Measurements from ENCODE around the gene ITGA1. TPM values are rescaled to one million over a fixed set of nuclear protein-coding genes. Genes with fewer than 3 reads are reported as not detected.

Gene ITGA1
- total RNA-seq, 5 donors from 2014 or later (not counting 1 experiment from before 2014, with no cell fraction given): 2.9 to 13.0 (median 6.8) TPM

GRCh38 chr5:52822437-52822836, 34.7 kb downstream of the ITGA1 start:
- H3K4me1 Mint-ChIP-seq: peaks cover 0 to 6% (median 5%) of the 10 kb centered on the region in 3 donors
- 100% methylated on average over 2 of the region's 6 CpGs for WGBS (ENCODE audit: insufficient coverage)
- H3K9me3 Mint-ChIP-seq: peaks cover 0 to under 1% (median 0%) of the 10 kb centered on the region in 3 donors
- H3K27ac Mint-ChIP-seq: no peak overlapping the region
- DNase-seq: no peak
- ATAC-seq (replicated peaks in 1 of 4): no peak
- H3K27me3 Mint-ChIP-seq: no peaks in the 10 kb centered on the region
- Histone ChIP-seq H3K4me1 (ENCODE audit: control insufficient read depth in 1 of 2, extremely low read depth in 1 of 2, insufficient read depth in 2 of 2, low read length in 2 of 2) (no peaks in the 10 kb centered on the region), H3K4me3 (ENCODE audit: control insufficient read depth in 1 of 2, extremely low read depth in 1 of 2, low read length in 1 of 2) (no peak overlapping the region), H3K27ac (ENCODE audit: low read length) (no peak overlapping the region), H3K27me3 (replicated peaks in 1 of 2; ENCODE audit: control insufficient read depth in 2 of 2, extremely low read depth in 1 of 2, insufficient read depth in 2 of 2, low read length in 1 of 2) (no peaks in the 10 kb centered on the region), H3K9me3 (no peaks in the 10 kb centered on the region), H3K36me3 (ENCODE audit: control insufficient read depth in 2 of 2, extremely low read depth in 1 of 2, insufficient read depth in 1 of 2, low read length in 1 of 2) (no peaks in the 10 kb centered on the region)
- POLR2A ChIA-PET: interaction anchor here in 1 of 2 donors (1.2 kb wide), 1 partner anchor 23 kb away, joined by 5 read pairs; no protein-coding TSS in a partner anchor
- no peak overlapping the region for H3K4me3 Mint-ChIP-seq
- H3K36me3 Mint-ChIP-seq: peaks cover 4% of the 10 kb centered on the region
- CTCF ChIA-PET: no interaction called here

- no peaks in the 10 kb centered on the region for H3K27me3 Mint-ChIP-seq
- no CpG with 5 or more reads among the region's 1 CpG for WGBS (ENCODE audit: insufficient coverage)
- no peaks in the 10 kb centered on the region for H3K27me3 ChIP-seq (replicated peaks in 1 of 2; ENCODE audit: control insufficient read depth in 2 of 2, extremely low read depth in 1 of 2, insufficient read depth in 2 of 2, low read length in 1 of 2)
- POLR2A ChIA-PET: interaction anchor here in 1 of 2 donors (0.5 kb wide), 1 partner anchor 32 kb away, joined by 3 read pairs; no protein-coding TSS in a partner anchor
- ATAC-seq (replicated peaks in 1 of 4): no peak
- CTCF ChIA-PET: no interaction called here
- H3K4me3 Mint-ChIP-seq: no peak overlapping the region
- no peak for DNase-seq
- no peaks in the 10 kb centered on the region for H3K4me1 ChIP-seq (ENCODE audit: control insufficient read depth in 1 of 2, extremely low read depth in 1 of 2, insufficient read depth in 2 of 2, low read length in 2 of 2)
- H3K9me3 ChIP-seq: no peaks in the 10 kb centered on the region
- H3K36me3 Mint-ChIP-seq: peaks cover 4% of the 10 kb centered on the region
- peaks cover 0 to 6% (median 5%) of the 10 kb centered on the region in 3 donors for H3K4me1 Mint-ChIP-seq
- peaks cover 0 to 3% (median 0%) of the 10 kb centered on the region in 3 donors for H3K9me3 Mint-ChIP-seq
- no peak overlapping the region for H3K27ac ChIP-seq (ENCODE audit: low read length)
- H3K27ac Mint-ChIP-seq: no peak overlapping the region
- H3K4me3 ChIP-seq (ENCODE audit: control insufficient read depth in 1 of 2, extremely low read depth in 1 of 2, low read length in 1 of 2): no peak overlapping the region
- no peaks in the 10 kb centered on the region for H3K36me3 ChIP-seq (ENCODE audit: control insufficient read depth in 2 of 2, extremely low read depth in 1 of 2, insufficient read depth in 1 of 2, low read length in 1 of 2)
Measured at GRCh38 chr5:52824827-52825226, 37.1 kb downstream of the ITGA1 start.

- Histone ChIP-seq H3K9me3 (no peaks in the 10 kb centered on the region), H3K36me3 (ENCODE audit: control insufficient read depth in 2 of 2, extremely low read depth in 1 of 2, insufficient read depth in 1 of 2, low read length in 1 of 2) (no peaks in the 10 kb centered on the region), H3K4me3 (ENCODE audit: control insufficient read depth in 1 of 2, extremely low read depth in 1 of 2, low read length in 1 of 2) (no peak overlapping the region), H3K27ac (ENCODE audit: low read length) (no peak overlapping the region), H3K4me1 (ENCODE audit: control insufficient read depth in 1 of 2, extremely low read depth in 1 of 2, insufficient read depth in 2 of 2, low read length in 2 of 2) (no peaks in the 10 kb centered on the region), H3K27me3 (replicated peaks in 1 of 2; ENCODE audit: control insufficient read depth in 2 of 2, extremely low read depth in 1 of 2, insufficient read depth in 2 of 2, low read length in 1 of 2) (no peaks in the 10 kb centered on the region)
- Mint-ChIP-seq H3K36me3 (peaks cover 4% of the 10 kb centered on the region), H3K4me1 (peaks cover 0 to 6% (median 5%) of the 10 kb centered on the region in 3 donors), H3K4me3 (no peak overlapping the region), H3K27ac (no peak overlapping the region), H3K9me3 (peaks cover 0 to 3% (median 0%) of the 10 kb centered on the region in 3 donors), H3K27me3 (no peaks in the 10 kb centered on the region)
- WGBS (ENCODE audit: insufficient coverage): no CpG with 5 or more reads among the region's 2 CpGs
- DNase-seq (no peak), ATAC-seq (replicated peaks in 1 of 4) (no peak)
- POLR2A ChIA-PET: no interaction called here
- CTCF ChIA-PET: interaction anchor here in 1 of 2 donors (0.5 to 0.6 kb wide), 3 partner anchors 47 to 170 kb away, joined by 3 to 4 read pairs (median 3); no protein-coding TSS in a partner anchor
Measured at GRCh38 chr5:52825826-52826225, 38.1 kb downstream of the ITGA1 start.

- Mint-ChIP-seq H3K4me1 (peaks cover 0 to 6% (median 5%) of the 10 kb centered on the region in 3 donors), H3K4me3 (no peak overlapping the region), H3K36me3 (peaks cover 4% of the 10 kb centered on the region), H3K9me3 (peaks cover 0 to 3% (median 0%) of the 10 kb centered on the region in 3 donors), H3K27ac (no peak overlapping the region), H3K27me3 (no peaks in the 10 kb centered on the region)
- Histone ChIP-seq H3K4me3 (ENCODE audit: control insufficient read depth in 1 of 2, extremely low read depth in 1 of 2, low read length in 1 of 2) (no peak overlapping the region), H3K4me1 (ENCODE audit: control insufficient read depth in 1 of 2, extremely low read depth in 1 of 2, insufficient read depth in 2 of 2, low read length in 2 of 2) (no peaks in the 10 kb centered on the region), H3K36me3 (ENCODE audit: control insufficient read depth in 2 of 2, extremely low read depth in 1 of 2, insufficient read depth in 1 of 2, low read length in 1 of 2) (no peaks in the 10 kb centered on the region), H3K9me3 (no peaks in the 10 kb centered on the region), H3K27me3 (replicated peaks in 1 of 2; ENCODE audit: control insufficient read depth in 2 of 2, extremely low read depth in 1 of 2, insufficient read depth in 2 of 2, low read length in 1 of 2) (no peaks in the 10 kb centered on the region), H3K27ac (ENCODE audit: low read length) (no peak overlapping the region)
- DNase-seq (no peak), ATAC-seq (replicated peaks in 1 of 4) (no peak)
- ChIA-PET CTCF (no interaction called here), POLR2A (no interaction called here)
- WGBS (ENCODE audit: insufficient coverage): no CpG with 5 or more reads among the region's 1 CpG
Measured at GRCh38 chr5:52827815-52828214, 40.1 kb downstream of the ITGA1 start.

GRCh38 chr5:52829664-52830063, 41.9 kb downstream of the ITGA1 start:
- no peak overlapping the region for H3K27ac ChIP-seq (ENCODE audit: low read length)
- DNase-seq (no peak), ATAC-seq (replicated peaks in 1 of 4) (no peak)
- Mint-ChIP-seq H3K27ac (no peak overlapping the region), H3K27me3 (no peaks in the 10 kb centered on the region), H3K4me3 (no peak overlapping the region), H3K36me3 (peaks cover 4% of the 10 kb centered on the region), H3K4me1 (peaks cover 0 to 6% (median 5%) of the 10 kb centered on the region in 3 donors), H3K9me3 (peaks cover 0 to 3% (median 0%) of the 10 kb centered on the region in 3 donors)
- H3K4me3 ChIP-seq (ENCODE audit: control insufficient read depth in 1 of 2, extremely low read depth in 1 of 2, low read length in 1 of 2): no peak overlapping the region
- no peaks in the 10 kb centered on the region for H3K4me1 ChIP-seq (ENCODE audit: control insufficient read depth in 1 of 2, extremely low read depth in 1 of 2, insufficient read depth in 2 of 2, low read length in 2 of 2)
- H3K27me3 ChIP-seq (replicated peaks in 1 of 2; ENCODE audit: control insufficient read depth in 2 of 2, extremely low read depth in 1 of 2, insufficient read depth in 2 of 2, low read length in 1 of 2): no peaks in the 10 kb centered on the region
- no peaks in the 10 kb centered on the region for H3K36me3 ChIP-seq (ENCODE audit: control insufficient read depth in 2 of 2, extremely low read depth in 1 of 2, insufficient read depth in 1 of 2, low read length in 1 of 2)
- H3K9me3 ChIP-seq: no peaks in the 10 kb centered on the region
- ChIA-PET CTCF (no interaction called here), POLR2A (no interaction called here)

- Mint-ChIP-seq H3K4me3 (no peak overlapping the region), H3K4me1 (peaks cover 0 to 5% (median 4%) of the 10 kb centered on the region in 3 donors), H3K9me3 (peaks cover 0 to 3% (median 3%) of the 10 kb centered on the region in 3 donors), H3K27ac (no peak overlapping the region), H3K27me3 (peaks cover 0 to 3% of the 10 kb centered on the region in 2 donors), H3K36me3 (peaks cover 4% of the 10 kb centered on the region)
- ATAC-seq (replicated peaks in 1 of 4): no peak
- Histone ChIP-seq H3K4me3 (ENCODE audit: control insufficient read depth in 1 of 2, extremely low read depth in 1 of 2, low read length in 1 of 2) (no peak overlapping the region), H3K4me1 (ENCODE audit: control insufficient read depth in 1 of 2, extremely low read depth in 1 of 2, insufficient read depth in 2 of 2, low read length in 2 of 2) (no peaks in the 10 kb centered on the region), H3K27me3 (replicated peaks in 1 of 2; ENCODE audit: control insufficient read depth in 2 of 2, extremely low read depth in 1 of 2, insufficient read depth in 2 of 2, low read length in 1 of 2) (no peaks in the 10 kb centered on the region), H3K36me3 (ENCODE audit: control insufficient read depth in 2 of 2, extremely low read depth in 1 of 2, insufficient read depth in 1 of 2, low read length in 1 of 2) (no peaks in the 10 kb centered on the region), H3K9me3 (no peaks in the 10 kb centered on the region), H3K27ac (ENCODE audit: low read length) (no peak overlapping the region)
- no CpG with 5 or more reads among the region's 2 CpGs for WGBS (ENCODE audit: insufficient coverage)
- DNase-seq: no peak
- POLR2A ChIA-PET: no interaction called here
- CTCF ChIA-PET: no interaction called here
Measured at GRCh38 chr5:52830650-52831049, 42.9 kb downstream of the ITGA1 start.

All from T-cell (primary cell).